Retina (tissue), 1 donor: ENCODE results near the gene SEL1L2.

Experiments used
- DNase-seq: peaks from one replicate; pipeline ENCODE4 v3.0.0-alpha.2; 2016

SEL1L2 gene

DNA sequence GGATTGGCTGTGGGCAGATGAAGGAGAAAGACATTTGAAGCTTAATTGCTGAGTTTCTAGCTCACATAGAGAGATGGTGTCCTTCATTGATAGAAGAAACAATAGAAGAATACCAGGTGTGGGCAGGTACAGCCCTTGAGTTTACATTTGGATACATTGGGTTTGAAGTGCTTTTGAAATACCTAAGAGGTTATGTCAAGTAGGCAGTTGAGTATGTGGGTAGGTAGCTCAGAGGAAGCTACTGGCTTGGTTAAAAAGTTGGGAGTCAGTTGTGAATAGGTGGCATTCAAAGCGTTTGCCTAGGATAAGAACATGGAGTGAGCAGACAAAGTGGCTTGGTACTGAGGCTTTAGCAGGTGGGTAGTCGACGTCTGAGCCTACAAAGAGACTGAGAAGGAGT is 180.6 kb downstream of the SEL1L2 start:
- DNase-seq = no peak

DNA sequence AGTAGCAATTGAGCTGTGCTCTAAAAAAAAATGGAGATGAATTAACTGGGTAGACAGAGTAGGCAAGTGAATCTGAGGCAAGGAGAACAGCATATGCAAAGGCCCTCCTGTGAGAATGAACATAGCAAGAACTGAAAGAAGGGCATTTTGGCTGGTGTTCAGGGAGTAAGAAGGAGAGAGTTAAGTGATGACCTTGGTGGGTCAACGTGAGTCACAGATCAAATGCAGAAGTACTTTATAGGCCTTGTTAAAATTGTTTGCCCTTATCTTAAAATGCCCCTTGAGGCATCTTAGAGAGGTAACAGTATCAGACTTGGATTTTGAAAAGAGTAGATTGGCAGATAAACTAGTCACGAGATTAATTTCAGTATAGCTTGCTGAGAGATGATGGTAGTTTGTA is 181.0 kb downstream of the SEL1L2 start:
- no peak for DNase-seq

DNA sequence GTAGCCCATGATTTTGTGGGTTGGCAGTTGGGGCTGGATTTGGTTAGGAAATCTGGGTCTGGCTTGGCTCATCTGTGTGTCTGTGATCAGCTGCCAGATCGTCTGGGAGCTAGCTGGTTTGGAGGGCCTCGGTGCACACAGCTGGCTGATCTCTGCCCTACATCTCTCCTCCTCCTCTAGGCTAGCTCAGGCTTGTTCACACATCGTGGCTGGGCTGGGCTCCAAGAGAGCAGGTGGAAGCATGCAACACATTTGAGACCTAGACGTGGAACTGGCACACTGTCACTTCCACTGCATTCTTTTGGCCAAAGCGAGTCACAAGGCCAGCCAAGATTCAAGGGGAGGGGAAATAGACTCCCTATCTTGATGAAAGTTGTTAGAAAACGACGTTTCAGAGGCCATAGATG is 189.7 kb downstream of the SEL1L2 start:
- DNase-seq = no peak

DNA sequence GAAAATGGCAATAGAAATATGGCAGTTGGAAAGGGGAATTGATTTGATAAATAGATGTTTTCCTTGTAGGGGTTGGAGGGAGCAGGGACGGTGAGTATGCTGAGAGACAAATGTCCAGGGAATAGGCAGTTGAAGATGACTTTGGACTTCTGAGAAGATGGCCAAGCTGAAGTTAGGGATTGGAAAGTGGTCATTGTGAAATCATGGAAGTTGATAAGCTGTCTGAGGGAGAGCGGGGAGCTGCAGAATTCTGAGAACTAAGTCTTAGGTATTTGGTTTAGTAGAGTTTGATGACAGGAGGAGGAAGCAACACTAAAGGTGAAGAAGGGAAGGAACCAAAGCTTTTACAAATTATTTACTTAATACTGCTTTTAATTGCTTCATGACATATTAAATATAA is 190.4 kb downstream of the SEL1L2 start:
- no peak for DNase-seq
